ENCODE results near the gene CD58.
"Not testable (repeated sequence)": the region's sequence is repeated elsewhere in the genome, so short reads cannot be mapped to it uniquely, and the experiment has no call there.

The CD58 gene

GRCh38 chr1:116591951-116592605 lies 21.3 kb upstream of the CD58 start:
- H3K36me3 ChIP-seq (ENCODE audit: control insufficient read depth, insufficient read depth, low read length); H3K9me3 ChIP-seq (ENCODE audit: control insufficient read depth, insufficient read depth, low read length); H3K4me3 ChIP-seq (ENCODE audit: low read length); H3K27me3 ChIP-seq (ENCODE audit: control insufficient read depth, insufficient read depth, low read length); H3K27ac ChIP-seq (ENCODE audit: low read length); H3K4me1 ChIP-seq (ENCODE audit: control insufficient read depth, insufficient read depth, low read length); DNase-seq (ENCODE audit: low read depth, low spot score): not testable (repeated sequence)
- WGBS (ENCODE audit: insufficient coverage, insufficient read length), result no CpG with 5 or more reads among the region's 7 CpGs

DNA sequence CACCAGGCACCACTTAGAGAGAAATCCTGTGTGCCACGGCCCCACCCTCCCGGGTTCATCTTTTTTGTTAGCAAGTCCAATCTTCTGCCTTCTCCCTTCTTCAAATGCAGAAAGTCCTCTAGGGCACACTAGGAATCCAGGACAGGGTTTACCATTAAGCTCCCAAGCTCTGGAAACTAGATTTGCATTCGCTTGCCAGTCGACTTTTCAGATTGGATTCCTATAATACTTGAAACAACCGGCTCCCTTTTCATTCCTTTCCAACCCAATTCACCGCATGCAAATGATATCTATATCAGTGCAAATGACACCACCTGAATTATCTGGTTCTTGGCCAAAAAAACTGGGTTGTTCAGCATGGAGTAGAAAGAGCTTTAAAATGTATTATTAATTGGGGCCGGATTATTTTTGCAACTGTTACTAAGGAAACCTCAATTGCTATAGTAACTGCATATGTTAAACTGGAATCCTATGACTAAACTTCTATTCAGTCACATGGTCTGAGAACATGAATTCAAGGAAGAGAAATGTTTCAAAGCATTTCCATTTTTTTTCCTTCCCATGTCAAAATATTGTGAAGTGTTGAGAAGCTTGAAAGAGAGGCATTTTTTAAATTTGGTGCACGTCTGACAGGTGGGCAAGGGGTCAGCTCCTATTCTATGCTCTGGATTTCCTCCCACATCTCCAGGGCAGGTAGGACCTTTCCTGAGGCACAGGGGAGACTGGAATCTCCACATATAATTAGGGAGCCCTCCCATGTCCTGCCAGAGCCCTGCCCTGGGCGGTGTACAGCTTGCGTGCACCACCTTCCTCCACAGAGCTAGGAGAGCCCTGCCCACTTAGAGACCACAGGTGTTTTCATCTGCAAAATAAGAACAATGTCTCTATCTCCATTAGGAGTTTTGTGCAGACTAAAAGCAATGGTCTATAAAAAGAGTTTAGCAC lies 20.5 kb upstream of the CD58 start:
- H3K27ac ChIP-seq (ENCODE audit: low read length); H3K4me1 ChIP-seq (ENCODE audit: control insufficient read depth, insufficient read depth, low read length); H3K9me3 ChIP-seq (ENCODE audit: control insufficient read depth, insufficient read depth, low read length); H3K36me3 ChIP-seq (ENCODE audit: control insufficient read depth, insufficient read depth, low read length); H3K4me3 ChIP-seq (ENCODE audit: low read length); H3K27me3 ChIP-seq (ENCODE audit: control insufficient read depth, insufficient read depth, low read length); DNase-seq (ENCODE audit: low read depth, low spot score): not testable (repeated sequence)
- no CpG with 5 or more reads among the region's 10 CpGs for WGBS (ENCODE audit: insufficient coverage, insufficient read length)

DNA sequence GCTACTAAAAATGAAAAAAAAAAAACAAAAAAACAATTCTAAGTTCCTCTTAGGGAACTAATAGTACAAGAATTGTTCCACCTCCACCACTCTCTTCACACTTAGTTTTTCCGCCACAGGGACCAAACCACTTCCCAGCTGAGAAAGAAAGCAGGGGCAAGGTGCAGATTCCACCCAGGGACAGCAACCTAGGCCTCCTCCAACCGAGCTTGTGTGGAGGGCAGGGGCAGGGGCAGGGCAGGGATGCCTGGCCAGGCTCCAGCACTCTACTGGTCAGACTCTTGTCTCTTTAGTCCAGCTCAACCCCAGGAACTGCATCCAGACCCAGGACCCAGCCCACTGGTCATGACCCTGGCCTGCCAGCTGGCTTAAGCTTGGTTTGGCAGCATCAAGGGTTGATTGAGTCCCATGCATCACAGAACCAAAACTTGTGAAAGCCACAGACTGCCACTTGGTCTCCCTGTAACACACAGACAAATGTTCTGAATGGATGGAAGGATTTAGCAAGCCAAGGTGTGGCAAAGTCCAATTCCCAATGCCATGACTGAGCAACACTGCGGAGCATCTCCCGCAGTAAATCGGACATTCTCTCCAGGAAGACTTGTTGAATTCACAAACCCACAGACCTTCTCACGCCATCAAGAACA lies 19.7 kb upstream of the CD58 start:
- not testable (repeated sequence) for H3K27me3 ChIP-seq (ENCODE audit: control insufficient read depth, insufficient read depth, low read length); H3K27ac ChIP-seq (ENCODE audit: low read length); H3K36me3 ChIP-seq (ENCODE audit: control insufficient read depth, insufficient read depth, low read length); H3K9me3 ChIP-seq (ENCODE audit: control insufficient read depth, insufficient read depth, low read length); H3K4me3 ChIP-seq (ENCODE audit: low read length); DNase-seq (ENCODE audit: low read depth, low spot score); H3K4me1 ChIP-seq (ENCODE audit: control insufficient read depth, insufficient read depth, low read length)
- no CpG with 5 or more reads among the region's 6 CpGs for WGBS (ENCODE audit: insufficient coverage, insufficient read length)

DNA sequence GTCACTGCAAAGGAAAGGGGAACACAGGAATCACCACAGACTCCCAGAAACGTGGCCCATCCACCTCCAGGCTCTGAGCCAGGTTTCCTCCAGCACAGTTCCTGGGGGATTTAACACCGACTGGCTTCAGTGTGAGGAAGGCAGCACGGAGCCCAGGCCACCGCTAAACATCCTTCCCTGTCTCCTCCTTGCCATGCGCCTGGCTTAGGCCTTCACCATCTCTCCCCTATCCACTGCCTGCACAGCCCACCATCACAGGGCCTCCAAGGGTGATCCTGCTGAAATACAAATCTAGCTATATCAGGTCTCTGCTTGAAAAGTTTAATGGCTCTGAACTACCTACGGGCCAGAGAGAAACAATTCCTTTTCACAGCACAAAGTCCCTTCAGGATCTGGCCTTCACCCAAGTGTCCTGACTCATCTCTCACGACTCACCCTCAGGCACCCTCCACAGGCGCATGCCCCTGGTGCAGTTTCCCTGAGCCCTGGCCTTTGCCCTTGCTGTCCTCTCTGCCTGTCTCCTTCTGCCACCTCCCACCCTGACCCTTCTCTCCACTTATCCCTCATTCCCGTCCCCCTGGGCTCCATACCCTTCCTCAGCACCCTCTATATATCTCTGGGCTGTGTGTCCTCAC lies 18.4 kb upstream of the CD58 start:
- DNase-seq (ENCODE audit: low read depth, low spot score); H3K9me3 ChIP-seq (ENCODE audit: control insufficient read depth, insufficient read depth, low read length); H3K27me3 ChIP-seq (ENCODE audit: control insufficient read depth, insufficient read depth, low read length); H3K4me1 ChIP-seq (ENCODE audit: control insufficient read depth, insufficient read depth, low read length); H3K27ac ChIP-seq (ENCODE audit: low read length); H3K4me3 ChIP-seq (ENCODE audit: low read length); H3K36me3 ChIP-seq (ENCODE audit: control insufficient read depth, insufficient read depth, low read length): not testable (repeated sequence)
- no CpG with 5 or more reads among the region's 9 CpGs for WGBS (ENCODE audit: insufficient coverage, insufficient read length)

DNA sequence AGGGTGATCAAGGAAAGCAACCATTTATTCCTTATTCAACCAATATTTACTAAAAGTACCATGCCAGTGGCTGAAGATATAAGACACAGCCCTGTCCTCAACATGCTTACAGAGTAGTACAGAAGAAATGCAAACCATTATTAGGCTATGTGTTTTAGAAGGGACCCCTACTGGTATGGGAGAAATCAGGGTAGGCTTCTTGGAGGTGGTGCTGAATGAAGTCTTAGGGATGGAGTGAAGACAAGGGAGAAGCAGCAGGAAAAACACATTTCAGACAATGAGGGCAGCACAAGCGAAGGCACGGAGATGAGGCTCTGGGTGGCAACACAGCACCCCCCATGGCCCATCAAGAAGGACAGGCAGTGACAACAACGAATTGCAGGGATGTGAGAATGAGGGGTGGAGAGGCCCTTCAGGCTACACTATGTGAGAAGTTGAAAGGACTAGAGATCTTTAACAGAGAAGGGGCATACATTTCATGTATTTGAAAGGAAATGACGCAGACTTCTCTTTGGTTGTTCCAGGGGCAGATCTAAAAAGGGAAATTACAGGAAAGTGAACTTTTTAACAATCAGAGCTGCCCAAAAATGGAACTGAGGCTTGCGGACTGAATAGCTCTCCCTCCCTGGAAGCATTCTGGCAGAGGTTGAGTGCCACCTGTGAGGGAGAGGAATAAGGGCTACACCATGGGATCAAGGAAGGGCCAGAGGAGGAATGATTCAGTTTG lies 16.8 kb upstream of the CD58 start:
- no CpG with 5 or more reads among the region's 5 CpGs for WGBS (ENCODE audit: insufficient coverage, insufficient read length)

DNA sequence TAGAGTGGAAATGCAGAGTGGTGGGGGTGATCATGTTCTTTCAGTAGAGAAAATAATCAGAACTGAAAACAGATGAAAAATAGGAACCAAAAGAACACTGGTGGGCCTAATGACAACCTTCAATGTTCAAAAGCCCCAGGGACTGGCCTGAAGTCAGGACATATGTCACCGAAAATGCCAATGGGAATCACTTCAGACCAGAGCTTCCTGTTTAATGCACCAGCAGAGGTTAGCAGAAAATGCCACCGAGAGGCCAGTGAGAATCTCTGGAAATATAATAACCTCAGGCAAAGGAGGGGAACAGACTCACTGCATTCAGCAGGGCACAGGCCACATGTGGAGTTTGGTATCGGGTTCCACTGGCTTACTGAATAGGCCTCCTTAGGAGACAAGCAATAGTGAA lies 15.9 kb upstream of the CD58 start:
- no peak overlapping the region for H3K4me3 ChIP-seq (ENCODE audit: low read length)
- no peaks in the 10 kb centered on the region for H3K36me3 ChIP-seq (ENCODE audit: control insufficient read depth, insufficient read depth, low read length)
- no CpG with 5 or more reads among the region's 3 CpGs for WGBS (ENCODE audit: insufficient coverage, insufficient read length)
- H3K4me1 ChIP-seq (ENCODE audit: control insufficient read depth, insufficient read depth, low read length), result no peaks in the 10 kb centered on the region
- no peaks in the 10 kb centered on the region for H3K27me3 ChIP-seq (ENCODE audit: control insufficient read depth, insufficient read depth, low read length)
- DNase-seq (ENCODE audit: low read depth, low spot score), result no peak
- no peaks in the 10 kb centered on the region for H3K9me3 ChIP-seq (ENCODE audit: control insufficient read depth, insufficient read depth, low read length)
- H3K27ac ChIP-seq (ENCODE audit: low read length), result no peak overlapping the region

More for the DNA sequence above, 16.8 kb upstream of the CD58 start:
- H3K9me3 ChIP-seq (ENCODE audit: control insufficient read depth, insufficient read depth, low read length), result no peaks in the 10 kb centered on the region
- no peak for DNase-seq (ENCODE audit: low read depth, low spot score)
- H3K4me3 ChIP-seq (ENCODE audit: low read length), result no peak overlapping the region
- no peak overlapping the region for H3K27ac ChIP-seq (ENCODE audit: low read length)
- no peaks in the 10 kb centered on the region for H3K27me3 ChIP-seq (ENCODE audit: control insufficient read depth, insufficient read depth, low read length)
- no peaks in the 10 kb centered on the region for H3K36me3 ChIP-seq (ENCODE audit: control insufficient read depth, insufficient read depth, low read length)
- no peaks in the 10 kb centered on the region for H3K4me1 ChIP-seq (ENCODE audit: control insufficient read depth, insufficient read depth, low read length)

GRCh38 chr1:116585886-116586285 lies 15.1 kb upstream of the CD58 start:
- Histone ChIP-seq H3K27ac (ENCODE audit: low read length) (no peak overlapping the region), H3K9me3 (ENCODE audit: control insufficient read depth, insufficient read depth, low read length) (no peaks in the 10 kb centered on the region), H3K4me3 (ENCODE audit: low read length) (no peak overlapping the region), H3K27me3 (ENCODE audit: control insufficient read depth, insufficient read depth, low read length) (no peaks in the 10 kb centered on the region), H3K36me3 (ENCODE audit: control insufficient read depth, insufficient read depth, low read length) (no peaks in the 10 kb centered on the region), H3K4me1 (ENCODE audit: control insufficient read depth, insufficient read depth, low read length) (no peaks in the 10 kb centered on the region)
- WGBS (ENCODE audit: insufficient coverage, insufficient read length), result no CpG with 5 or more reads among the region's 1 CpG
- no peak for DNase-seq (ENCODE audit: low read depth, low spot score)

DNA sequence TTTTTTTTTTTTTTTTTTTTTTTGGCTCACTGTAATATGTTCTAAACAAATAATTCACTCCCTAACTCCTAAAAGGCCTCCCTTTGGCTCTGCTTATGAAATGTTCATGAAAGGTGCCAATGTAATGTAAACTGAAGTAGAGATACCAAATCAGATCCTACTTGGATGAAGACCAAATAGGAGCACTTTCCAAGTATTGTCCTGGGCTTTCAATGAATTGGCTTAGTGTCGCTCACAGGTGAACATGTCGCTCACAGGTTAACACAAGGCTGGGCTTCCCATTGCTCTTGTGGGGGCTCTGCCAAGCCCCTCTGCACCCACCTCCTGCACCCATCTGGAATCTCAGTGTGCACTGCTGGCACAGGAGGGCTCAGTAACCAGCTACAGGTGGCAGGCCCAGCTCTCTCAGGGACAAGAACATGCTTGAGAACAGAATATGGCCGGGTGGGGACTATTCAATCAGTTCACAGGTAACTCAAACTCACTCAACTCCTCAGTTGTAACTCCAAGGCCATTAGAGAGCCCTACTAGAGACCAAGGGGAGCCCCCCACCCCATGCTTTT lies 10.6 kb upstream of the CD58 start:
- Histone ChIP-seq H3K4me1 (ENCODE audit: control insufficient read depth, insufficient read depth, low read length) (no peaks in the 10 kb centered on the region), H3K27me3 (ENCODE audit: control insufficient read depth, insufficient read depth, low read length) (no peaks in the 10 kb centered on the region), H3K36me3 (ENCODE audit: control insufficient read depth, insufficient read depth, low read length) (0 out of 2 replicates have a peak, but pooled peaks cover 3% of the 10 kb centered on the region), H3K4me3 (ENCODE audit: low read length) (no peak overlapping the region), H3K9me3 (ENCODE audit: control insufficient read depth, insufficient read depth, low read length) (no peaks in the 10 kb centered on the region), H3K27ac (ENCODE audit: low read length) (no peak overlapping the region)
- DNase-seq (ENCODE audit: low read depth, low spot score), result no peak
- WGBS (ENCODE audit: insufficient coverage, insufficient read length), result no CpG with 5 or more reads among the region's 3 CpGs

GRCh38 chr1:116580446-116581322 lies 9.9 kb upstream of the CD58 start:
- Histone ChIP-seq H3K4me1 (ENCODE audit: control insufficient read depth, insufficient read depth, low read length) (no peaks in the 10 kb centered on the region), H3K27me3 (ENCODE audit: control insufficient read depth, insufficient read depth, low read length) (no peaks in the 10 kb centered on the region), H3K36me3 (ENCODE audit: control insufficient read depth, insufficient read depth, low read length) (0 out of 2 replicates have a peak, but pooled peaks cover 3% of the 10 kb centered on the region), H3K4me3 (ENCODE audit: low read length) (no peak overlapping the region), H3K27ac (ENCODE audit: low read length) (no peak overlapping the region), H3K9me3 (ENCODE audit: control insufficient read depth, insufficient read depth, low read length) (no peaks in the 10 kb centered on the region)
- WGBS (ENCODE audit: insufficient coverage, insufficient read length), result no CpG with 5 or more reads among the region's 7 CpGs
- no peak for DNase-seq (ENCODE audit: low read depth, low spot score)

Measured in iPS DF 6.9 (cell line).